Coronary artery (tissue), 2 donors: Measurements from ENCODE around the gene ARHGAP10.

Source experiments
- DNase-seq: peaks from one replicate; pipeline ENCODE4 v3.0.0-alpha.2; 2017; ENCODE audit warnings: low spot score
- H3K27ac ChIP-seq, 2 donors: fragments of 200-600 bp; sonication (generic); one replicate each; pipeline ENCODE4 v1.5.1; 2016 to 2019
- H3K4me3 ChIP-seq: fragments of 200-600 bp; sonication (generic); 2 replicates; pipeline ENCODE4 v1.5.1; 2016; ENCODE audit warnings: mild to moderate bottlenecking, moderate library complexity
- TF ChIP-seq, protein P1 (sequence below): fragments of 200-600 bp; sonication (generic); IDR thresholded peaks from one replicate; pipeline ENCODE4 v1.5.1; 2019; ENCODE audit warnings: antibody characterized with exemption

The ARHGAP10 gene, protein sequence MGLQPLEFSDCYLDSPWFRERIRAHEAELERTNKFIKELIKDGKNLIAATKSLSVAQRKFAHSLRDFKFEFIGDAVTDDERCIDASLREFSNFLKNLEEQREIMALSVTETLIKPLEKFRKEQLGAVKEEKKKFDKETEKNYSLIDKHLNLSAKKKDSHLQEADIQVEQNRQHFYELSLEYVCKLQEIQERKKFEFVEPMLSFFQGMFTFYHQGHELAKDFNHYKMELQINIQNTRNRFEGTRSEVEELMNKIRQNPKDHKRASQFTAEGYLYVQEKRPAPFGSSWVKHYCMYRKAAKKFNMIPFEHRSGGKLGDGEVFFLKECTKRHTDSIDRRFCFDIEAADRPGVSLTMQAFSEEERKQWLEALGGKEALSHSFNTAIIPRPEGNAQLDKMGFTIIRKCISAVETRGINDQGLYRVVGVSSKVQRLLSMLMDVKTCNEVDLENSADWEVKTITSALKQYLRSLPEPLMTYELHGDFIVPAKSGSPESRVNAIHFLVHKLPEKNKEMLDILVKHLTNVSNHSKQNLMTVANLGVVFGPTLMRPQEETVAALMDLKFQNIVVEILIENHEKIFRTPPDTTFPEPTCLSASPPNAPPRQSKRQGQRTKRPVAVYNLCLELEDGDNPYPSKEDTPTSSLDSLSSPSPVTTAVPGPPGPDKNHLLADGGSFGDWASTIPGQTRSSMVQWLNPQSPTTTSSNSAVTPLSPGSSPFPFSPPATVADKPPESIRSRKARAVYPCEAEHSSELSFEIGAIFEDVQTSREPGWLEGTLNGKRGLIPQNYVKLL

DNA sequence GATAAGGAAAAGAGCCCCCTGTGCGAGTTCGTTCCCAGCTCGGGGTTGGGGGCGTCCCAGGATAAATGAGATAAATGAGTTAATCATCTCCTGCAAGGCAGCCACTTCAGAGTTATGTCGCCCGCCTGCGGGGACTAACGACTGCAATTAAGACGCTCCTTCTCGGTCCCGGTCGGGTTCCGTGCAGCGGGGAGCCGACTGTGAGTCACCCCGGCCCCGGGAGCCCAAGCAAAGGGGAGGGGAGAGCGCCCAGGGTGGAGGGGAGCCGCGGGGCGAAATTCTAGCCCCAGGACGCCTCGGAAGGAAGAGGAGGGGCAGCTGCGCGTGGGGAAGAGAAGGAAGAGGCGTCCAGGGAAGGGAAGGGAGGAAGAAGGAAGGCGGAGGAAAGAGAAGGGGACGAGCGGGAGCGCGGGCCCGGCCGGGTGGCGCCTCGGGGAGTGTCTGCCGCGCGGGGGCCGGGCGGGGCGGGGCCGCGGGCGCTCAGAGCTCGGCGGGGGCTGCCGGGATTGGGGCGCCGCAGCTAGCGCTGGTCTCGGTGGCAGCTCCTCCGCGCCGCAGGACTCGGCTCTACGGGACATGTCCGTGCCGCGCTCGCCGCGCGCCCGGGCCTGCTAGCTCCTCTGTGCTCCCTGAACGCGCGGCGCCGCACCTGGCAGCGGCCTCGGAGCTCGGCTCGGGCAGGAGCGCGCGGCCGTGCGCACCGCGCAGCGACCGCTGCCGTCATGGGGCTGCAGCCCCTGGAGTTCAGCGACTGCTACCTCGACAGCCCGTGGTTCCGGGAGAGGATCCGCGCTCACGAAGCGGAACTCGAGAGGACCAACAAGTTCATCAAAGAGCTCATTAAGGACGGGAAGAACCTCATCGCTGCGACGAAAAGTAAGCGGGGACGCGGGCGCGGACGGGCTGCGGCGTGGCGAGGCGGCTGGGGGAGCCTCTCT, at the start of gene ARHGAP10:
Gene ARHGAP10, plus strand, starts transcription at position 509 of the 938 bp plus-strand sequence. Its CDS starts 214 bp downstream, at position 723.
- TF ChIP-seq, protein P1, sequence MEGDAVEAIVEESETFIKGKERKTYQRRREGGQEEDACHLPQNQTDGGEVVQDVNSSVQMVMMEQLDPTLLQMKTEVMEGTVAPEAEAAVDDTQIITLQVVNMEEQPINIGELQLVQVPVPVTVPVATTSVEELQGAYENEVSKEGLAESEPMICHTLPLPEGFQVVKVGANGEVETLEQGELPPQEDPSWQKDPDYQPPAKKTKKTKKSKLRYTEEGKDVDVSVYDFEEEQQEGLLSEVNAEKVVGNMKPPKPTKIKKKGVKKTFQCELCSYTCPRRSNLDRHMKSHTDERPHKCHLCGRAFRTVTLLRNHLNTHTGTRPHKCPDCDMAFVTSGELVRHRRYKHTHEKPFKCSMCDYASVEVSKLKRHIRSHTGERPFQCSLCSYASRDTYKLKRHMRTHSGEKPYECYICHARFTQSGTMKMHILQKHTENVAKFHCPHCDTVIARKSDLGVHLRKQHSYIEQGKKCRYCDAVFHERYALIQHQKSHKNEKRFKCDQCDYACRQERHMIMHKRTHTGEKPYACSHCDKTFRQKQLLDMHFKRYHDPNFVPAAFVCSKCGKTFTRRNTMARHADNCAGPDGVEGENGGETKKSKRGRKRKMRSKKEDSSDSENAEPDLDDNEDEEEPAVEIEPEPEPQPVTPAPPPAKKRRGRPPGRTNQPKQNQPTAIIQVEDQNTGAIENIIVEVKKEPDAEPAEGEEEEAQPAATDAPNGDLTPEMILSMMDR = no peak
- Histone ChIP-seq H3K27ac (peak within 1 kb of the TSS; percentile 89 to 92), H3K4me3 (peak within 1 kb of the TSS; percentile 89)
- DNase-seq = peak; percentile 86

DNA sequence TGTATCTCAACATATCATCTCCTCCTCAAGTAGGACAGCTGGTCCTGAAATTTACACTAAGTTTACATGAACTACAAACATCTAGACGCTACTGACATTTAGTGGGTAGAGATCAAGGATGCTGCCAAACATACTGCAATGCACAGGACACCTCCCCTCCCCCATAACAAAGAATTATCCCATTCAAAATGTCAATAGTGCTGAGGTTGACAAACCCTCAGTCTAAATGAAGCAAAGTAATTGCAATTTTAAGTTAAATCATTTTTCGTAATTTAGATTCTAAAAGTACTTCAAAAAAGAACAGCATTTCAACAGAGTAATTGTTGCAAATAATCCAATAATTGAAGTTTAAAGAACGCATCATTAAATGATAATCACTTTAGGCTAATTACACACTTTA, 49.1 kb upstream of the ARHGAP10 start:
- Histone ChIP-seq H3K27ac (peak overlapping the region in 1 of 2 donors; percentile 33), H3K4me3 (peak overlapping the region; percentile 91)
- TF ChIP-seq, protein P1 = no peak
- DNase-seq = no peak

DNA sequence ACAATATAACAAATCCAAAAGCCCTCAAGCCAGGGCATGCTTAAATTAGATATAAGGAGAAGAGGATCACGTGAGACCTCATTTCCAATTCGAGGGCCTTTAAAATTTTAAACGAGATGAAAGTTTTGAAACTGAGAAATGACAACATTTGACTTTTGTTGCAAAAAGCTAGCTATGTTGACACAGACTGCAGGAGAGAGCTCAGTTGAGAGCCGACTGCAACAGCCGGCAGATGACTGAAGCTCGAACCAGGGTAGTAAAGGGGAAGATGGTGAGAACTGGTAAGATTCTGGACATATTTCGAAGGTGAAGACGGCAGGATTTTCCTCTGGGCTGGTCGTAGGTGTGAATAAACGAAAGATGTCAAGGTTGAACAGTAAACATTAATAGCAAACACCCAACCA, 48.7 kb upstream of the ARHGAP10 start:
- H3K4me3 ChIP-seq = peak overlapping the region; percentile 91
- peak overlapping the region; percentile 33 to 83 for H3K27ac ChIP-seq
- DNase-seq = peak; percentile 75
- TF ChIP-seq, protein P1 = no peak

DNA sequence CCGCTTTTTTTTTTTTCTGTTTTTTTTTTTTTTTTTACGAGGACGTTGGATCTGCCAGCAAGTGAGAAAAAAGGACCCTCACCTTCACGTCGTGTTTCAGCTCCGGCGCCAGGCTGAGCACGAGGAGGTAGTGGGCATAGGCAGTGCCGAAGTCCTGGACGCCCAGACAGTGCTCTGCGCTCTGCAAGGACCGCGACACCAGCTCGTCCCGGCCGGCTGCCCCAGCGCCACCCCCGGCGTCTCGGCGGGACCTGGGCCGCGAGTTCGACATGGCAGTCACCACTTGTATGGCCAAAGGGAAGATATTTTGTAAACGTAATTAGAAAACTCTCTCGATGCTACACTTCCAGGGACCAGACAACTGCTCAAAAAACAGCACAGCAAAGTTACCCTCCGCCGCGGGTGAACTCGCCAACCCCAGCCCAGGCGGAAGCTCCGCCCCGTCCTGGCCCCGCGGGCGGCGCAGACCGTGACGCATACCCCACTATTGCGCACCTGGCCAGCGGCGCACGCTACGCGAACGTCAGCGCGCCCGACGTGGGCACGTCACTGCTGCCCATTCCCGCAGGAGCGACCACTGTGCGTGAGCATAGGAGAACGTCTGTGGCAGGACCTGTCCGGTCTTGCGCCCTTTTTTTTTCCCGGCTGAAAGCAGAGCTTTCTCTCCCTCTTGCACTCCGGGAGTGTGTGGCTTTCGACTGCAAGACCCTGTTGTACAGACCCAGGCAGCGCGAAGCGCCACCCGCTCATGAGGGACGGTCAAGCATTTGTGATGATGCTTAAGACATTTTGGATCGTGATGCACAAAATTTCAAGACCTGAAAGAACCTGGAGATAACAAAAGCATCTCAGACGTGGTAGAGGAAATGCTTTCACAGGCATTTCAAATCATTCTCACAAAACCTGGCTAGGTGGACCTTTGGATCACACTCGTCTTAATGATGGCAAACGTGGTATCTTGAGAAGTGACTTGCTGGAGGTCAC, 47.9 kb upstream of the ARHGAP10 start, which contains the start of gene PRMT9:
Gene PRMT9, minus strand, starts transcription at position 447 of the 984 bp plus-strand sequence. Its CDS starts 176 bp downstream, at position 271.
- Histone ChIP-seq H3K27ac (peak within 1 kb of the TSS; percentile 83 to 88), H3K4me3 (peak within 1 kb of the TSS; percentile 91)
- TF ChIP-seq, protein P1 = no peak
- peak; percentile 95 for DNase-seq

DNA sequence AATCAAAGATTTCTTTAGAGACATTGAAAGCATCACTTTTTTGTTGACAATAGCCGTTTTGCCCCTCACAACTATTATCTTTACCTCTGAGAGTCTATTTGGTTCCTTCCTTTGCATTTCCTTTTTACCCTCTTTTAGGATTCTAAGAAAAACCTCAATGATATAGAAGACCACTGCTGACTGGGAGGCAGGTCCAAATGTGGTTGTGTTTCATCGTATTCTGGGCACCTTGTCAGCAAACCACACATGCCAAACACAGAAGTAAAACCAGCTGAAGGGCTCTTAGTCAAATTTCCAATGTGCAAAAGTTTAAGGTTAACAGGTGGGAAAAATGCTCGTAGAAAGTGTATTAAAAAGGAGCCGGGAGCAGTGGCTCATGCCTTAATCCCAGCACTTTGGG, 42.8 kb upstream of the ARHGAP10 start:
- TF ChIP-seq, protein P1 = no peak
- no peak for DNase-seq
- Histone ChIP-seq H3K4me3 (no peak overlapping the region), H3K27ac (no peak overlapping the region)
